HG03097 (cell line): ENCODE measurements around the gene FARSB.

Source experiments
- ATAC-seq: cut with Tn5 transposase; IDR thresholded peaks from one replicate; pipeline ENCODE4 v1.9.1; 2021; ENCODE audit not compliant: unreplicated experiment, low FRiP score

Gene FARSB

DNA sequence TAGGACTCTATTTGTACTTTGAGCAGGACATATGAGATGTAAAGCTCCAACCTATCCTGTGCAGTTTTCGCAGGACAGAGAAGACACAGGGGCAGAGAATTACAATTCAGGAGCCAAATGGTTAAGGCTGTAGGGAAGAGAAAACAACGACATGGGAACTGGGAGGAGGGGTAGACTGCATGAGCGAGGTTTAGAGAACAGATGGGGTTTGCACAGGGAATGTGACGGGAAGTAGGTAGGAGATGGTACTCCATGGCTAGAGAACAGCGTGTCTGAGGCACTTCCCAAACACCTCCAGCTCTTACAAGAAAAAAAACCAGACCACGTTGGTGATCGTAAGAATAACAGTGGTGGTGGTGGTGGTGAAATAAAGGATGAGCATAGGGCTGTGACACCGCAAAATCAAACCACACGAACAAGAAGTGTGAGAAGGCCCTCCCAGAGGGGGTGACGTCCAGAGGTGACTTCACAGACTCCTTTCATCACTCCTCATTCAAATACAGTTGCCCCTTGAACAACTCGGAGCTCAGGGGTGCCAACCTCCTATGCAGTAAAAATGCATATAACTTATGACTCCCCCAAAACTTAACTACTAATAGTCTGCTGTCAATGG is 92.7 kb downstream of the FARSB start:
- no peak for ATAC-seq

DNA sequence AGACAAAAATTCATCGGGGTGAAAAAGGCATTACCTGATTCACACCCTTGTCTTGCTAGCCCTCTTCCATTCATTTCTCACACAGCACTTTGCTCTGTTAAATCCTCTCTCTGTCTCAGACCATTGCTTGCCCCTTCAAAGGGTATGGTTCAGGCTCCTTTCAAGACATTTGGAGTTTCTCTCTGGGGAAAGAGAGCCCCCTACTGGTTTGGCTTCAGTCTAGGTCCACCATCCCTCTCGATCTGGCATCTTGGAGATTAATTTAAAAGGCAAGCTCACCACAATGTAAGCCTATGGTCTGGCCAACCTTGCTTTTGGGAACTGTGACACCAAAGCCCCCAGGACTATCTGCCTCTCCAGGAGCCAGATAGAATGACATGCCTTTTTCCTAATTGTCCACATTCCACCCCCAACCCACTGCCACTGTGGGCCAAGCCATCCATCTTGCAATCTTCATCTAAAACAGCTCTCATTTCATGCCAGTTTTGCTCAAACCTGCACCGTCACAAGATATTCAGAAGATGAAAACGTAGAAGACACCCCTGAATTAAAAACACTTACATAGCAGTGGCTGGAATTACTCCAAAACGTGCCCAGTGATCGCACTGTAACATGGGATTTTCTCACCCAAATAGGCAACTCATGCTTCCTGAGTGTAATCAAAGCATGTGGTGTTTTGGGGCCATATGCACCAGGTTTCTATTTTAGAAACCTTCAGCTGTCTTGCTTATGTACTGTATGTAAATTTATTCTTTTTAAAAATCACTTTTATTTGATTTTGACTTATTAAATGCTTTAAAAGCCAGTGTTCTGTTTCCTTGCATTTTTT is 93.9 kb downstream of the FARSB start:
- peak; percentile 71 for ATAC-seq

DNA sequence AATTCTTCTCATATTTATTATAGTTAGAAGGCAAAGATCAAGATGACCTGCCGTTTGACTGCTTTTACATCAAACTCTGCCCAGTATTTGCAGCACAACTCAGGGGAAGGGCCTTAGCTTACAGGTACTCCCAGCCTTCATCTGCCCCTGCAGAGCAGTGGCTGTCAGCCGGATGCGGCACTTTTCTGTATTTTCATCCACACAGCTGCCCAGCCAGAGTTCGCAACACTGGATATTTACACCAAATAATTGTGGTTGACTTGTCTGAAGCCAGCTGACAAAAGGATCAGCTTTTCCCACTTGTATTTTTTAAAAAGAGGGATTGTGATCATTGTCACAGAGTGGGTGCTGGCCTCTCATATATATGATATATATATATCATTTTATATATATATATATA is 94.7 kb downstream of the FARSB start:
- no peak for ATAC-seq

DNA sequence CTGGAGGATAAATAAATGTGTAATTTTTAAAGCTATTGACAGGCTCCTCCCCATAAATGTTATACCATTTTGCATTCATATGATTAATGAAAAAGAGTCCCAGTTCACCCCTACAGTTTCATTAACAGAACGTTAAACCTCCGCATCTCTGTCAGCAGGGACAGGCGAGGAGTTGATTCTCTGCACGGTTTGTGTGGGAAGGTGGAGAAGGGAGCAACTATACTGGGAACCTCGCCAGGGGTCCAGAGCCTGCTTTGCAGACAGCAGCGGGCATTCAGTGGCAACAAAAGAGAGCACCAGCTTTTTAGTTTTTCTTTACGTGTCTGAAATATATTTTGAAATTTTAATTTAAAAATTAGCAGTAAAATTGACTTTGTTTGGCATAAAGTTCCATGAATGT is 101.4 kb downstream of the FARSB start:
- no peak for ATAC-seq

- no peak for ATAC-seq
Measured at GRCh38 chr2:222548992-222549391, 106.9 kb downstream of the FARSB start.

DNA sequence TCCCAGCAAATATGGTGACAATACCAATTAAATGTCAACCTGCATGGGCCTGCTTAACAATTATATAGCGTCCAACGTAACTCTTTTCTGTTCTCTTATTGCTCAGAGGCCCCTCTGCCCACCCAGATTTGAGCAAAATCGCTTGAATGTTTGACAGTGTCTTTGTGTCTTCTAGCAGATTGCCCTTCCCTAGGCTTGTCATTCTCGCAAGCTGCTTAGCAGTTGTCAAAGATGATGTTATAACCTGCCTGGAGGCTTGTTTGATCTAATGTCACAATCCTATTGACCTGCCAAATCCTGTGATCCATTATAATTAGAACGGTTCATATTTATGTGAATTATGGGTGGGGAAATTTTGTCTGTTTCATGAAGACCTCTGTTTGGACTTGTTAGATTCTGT is 108.8 kb downstream of the FARSB start:
- no peak for ATAC-seq

DNA sequence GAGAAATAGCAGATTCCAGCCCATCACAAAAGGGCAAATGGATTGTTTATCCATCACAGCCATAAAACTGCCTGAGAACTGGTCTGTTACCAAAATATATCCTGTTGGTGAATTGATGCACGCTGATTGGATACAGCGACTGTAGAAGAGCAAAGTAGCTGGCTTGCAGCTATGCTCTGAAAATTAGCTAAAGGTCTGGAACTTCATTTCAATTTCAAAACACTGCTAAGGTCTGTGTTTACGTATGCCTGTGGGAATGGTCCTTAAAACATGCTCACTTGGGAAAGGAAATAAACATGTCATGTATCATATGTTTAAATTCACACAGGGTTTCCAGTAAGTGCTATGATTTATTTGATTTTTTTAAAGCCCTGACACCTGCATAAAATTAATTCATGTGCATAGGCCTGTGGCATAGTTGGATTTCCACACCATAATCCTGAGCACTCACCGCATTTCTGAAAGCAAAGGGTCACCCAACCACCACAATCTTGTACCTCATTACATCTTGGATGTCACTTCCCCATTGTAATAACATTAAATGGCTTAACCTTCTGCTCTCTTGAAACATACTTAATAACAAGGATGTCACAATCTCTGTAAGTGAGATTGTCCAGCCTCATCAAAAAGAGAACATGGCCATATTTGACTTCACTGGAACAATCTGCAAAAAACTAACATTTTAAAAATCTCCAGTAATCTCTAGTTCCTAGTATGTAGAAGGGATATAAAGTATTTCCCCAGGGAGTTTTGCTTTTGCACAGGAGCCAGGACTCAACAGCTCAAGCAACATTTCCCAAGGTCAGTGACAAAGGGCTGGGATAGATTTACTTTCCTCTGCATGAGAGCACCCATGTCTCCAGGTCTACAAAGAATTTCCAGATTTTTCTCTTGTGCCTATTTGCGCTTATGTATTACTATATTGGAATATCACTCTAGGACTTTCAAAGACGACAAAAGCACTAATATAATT is 109.8 kb downstream of the FARSB start:
- ATAC-seq = no peak

DNA sequence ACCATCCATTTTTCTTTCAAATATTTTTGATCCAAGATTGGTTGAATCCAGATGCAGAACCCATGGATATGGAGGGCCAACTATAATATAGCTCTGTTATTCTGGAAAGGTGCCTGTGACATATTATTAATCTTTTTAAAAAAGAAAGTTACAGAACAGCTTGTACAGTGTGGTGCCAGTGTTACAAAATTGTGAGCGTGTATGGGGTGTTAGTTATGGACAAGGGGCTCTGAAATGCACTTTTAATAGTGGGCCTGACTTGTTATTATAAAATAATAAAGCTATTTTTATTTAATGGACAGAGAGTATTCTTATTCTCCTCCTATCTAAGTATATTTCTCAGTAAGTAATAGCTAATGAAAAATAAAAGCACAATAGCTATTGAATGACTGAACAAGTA is 111.2 kb downstream of the FARSB start:
- no peak for ATAC-seq

- no peak for ATAC-seq
Measured at GRCh38 chr2:222538535-222538934, 117.4 kb downstream of the FARSB start.

GRCh38 chr2:222535477-222535876 is 120.4 kb downstream of the FARSB start:
- ATAC-seq = no peak

- ATAC-seq = no peak
Measured at GRCh38 chr2:222532315-222532714, 123.6 kb downstream of the FARSB start.

DNA sequence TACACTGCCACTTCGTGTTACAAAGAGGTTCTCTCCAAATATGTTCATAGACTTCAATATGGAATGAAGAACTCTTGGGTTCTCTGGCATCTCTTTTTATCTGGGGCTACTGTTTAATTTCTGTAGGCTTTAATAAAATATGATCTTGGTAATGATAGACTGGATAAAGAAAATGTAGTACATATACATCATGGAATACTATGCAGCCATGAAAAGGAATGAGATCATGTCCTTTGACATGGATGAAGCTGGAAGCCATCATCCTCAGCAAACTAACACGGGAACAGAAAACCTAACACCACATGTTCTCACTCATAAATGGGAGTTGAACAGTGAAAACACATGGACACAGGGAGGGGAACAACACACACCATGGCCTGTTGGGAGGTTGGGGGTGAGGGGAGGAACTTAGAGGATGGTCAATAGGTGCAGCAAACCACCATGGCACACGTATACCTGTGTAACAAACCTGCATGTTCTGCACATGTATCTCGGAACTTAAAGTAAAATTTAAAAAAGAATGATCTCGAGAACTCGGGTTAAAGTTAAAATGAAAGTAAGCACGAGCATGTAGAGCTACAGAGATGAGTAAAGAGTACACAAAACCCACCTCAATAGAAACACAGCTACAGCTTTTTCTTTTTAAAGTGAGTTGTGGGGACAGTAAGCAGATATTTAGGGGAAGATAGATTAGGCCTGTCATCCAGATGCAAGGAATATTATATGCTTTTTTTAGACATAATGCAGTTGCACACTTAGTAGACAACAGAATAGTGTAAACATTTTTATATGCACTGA is 129.2 kb downstream of the FARSB start:
- ATAC-seq = no peak

DNA sequence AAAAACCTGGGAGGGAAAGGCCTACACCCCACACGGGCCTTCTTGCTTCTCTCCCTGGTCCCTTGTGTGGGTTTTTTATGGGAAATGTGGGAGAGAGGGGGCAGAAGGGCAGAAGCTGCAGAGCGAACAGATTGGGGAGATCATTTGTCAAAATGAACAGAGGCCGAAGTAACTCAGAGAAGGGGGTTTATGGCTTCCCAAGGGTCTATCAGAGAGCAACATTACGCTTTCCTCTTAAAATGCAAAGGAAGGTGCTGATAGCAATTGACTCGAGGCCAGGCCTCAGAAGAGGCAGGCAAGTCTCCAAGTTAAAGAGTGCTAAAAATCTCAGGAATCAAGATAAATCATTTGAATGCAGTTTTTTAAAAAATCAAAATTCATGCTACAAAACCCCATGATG is 130.1 kb downstream of the FARSB start:
- no peak for ATAC-seq

GRCh38 chr2:222523783-222524544 is 131.9 kb downstream of the FARSB start:
- ATAC-seq = peak; percentile 48

DNA sequence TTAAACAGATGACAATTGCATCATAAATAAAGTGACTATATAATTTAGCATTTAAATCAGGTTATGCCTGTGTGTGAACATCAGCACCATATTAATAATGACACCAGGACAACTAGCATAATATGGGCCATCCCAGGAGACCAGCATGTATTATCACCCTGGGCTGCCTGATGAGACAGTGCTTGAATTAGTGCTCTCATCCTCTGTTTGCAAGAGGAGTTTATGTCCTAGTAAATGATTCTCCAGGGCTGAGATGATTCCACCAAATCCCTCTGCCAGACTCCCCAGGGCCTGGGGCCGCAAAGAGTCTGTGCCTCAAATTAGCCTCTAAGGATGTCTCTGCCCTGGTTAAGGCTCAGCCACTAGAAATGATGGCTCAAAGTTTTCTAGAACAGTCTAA is 133.8 kb downstream of the FARSB start:
- no peak for ATAC-seq

DNA sequence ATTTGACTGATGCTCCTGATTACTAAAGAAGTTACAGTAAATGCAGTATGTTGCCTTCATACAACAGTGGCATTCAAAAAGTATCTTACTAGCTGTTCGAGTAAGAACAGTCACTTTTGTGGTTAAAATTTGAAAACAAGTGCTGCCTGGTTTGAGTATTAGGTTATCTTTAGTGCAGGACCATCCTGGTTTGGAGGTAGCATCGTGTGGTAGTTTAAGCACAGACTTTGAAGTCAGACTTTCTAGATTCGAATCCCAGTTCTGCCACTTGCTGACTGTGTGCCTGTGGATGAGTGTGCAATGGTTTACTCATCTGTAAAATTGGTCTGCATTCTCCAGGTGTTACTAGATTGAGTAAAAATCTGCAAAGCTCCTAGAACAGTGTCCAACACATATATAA is 134.8 kb downstream of the FARSB start:
- ATAC-seq = no peak
